IMR-90 (cell line): ENCODE results near the gene SLC36A2. TPM values are rescaled to one million over a fixed set of nuclear protein-coding genes. Genes with fewer than 3 reads are reported as not detected.

Experiments used
- ATAC-seq: fragments of 200-7000 bp; cut with Tn5 transposase; 2 replicates; pipeline ENCODE4 v1.9.1; 2020; ENCODE audit warnings: low read depth, mild to moderate bottlenecking, moderate library complexity
- BruUV-seq: library from RNA; stranded (reverse); fragments of 400-500 nt; replicated peaks from 2 replicates; lab custom pipeline; 2021; lab: Mats Ljungman, UMichigan
- CTCF ChIA-PET: fragments of 300-600 bp; formaldehyde crosslinking; extraction: SDS; loops from one replicate; lab custom pipeline; 2021; ENCODE audit warnings: antibody characterized with exemption; lab: Yijun Ruan, JAX
- POLR2A ChIA-PET: fragments of 300-600 bp; sonication (Branson Sonifier 250); formaldehyde crosslinking; loops from one replicate; lab custom pipeline; 2022; ENCODE audit warnings: antibody characterized with exemption; ENCODE audit not compliant: unreplicated experiment; lab: Charles Lee
- DNase-seq: peaks from one replicate; pipeline ENCODE4 v3.0.0; 2013
- H2AFZ ChIP-seq: replicated peaks from 2 replicates; pipeline ENCODE3; 2013; ENCODE audit warnings: low read length, mild to moderate bottlenecking; ENCODE audit not compliant: poor library complexity
- H2AK5ac ChIP-seq: 2 replicates; pipeline ENCODE4 v1.6.1; 2013; ENCODE audit warnings: low read depth, low read length, inconsistent platforms
- H2AK9ac ChIP-seq: replicated peaks from 2 replicates; pipeline ENCODE3; 2013; ENCODE audit warnings: mild to moderate bottlenecking, low read depth, low read length, moderate library complexity; ENCODE audit not compliant: poor library complexity
- H2BK120ac ChIP-seq: 2 replicates; pipeline ENCODE4 v1.6.1; 2013; ENCODE audit warnings: low read depth, low read length, inconsistent platforms
- H2BK15ac ChIP-seq: 3 replicates; pipeline ENCODE4 v1.6.1; 2013; ENCODE audit warnings: low read depth, low read length, inconsistent platforms
- H2BK20ac ChIP-seq: 2 replicates; pipeline ENCODE4 v1.6.1; 2013; ENCODE audit warnings: low read depth, mild to moderate bottlenecking, inconsistent platforms, low read length, moderate library complexity
- H2BK5ac ChIP-seq: 2 replicates; pipeline ENCODE4 v1.6.1; 2013; ENCODE audit warnings: mild to moderate bottlenecking, low read depth, low read length, inconsistent platforms; ENCODE audit not compliant: poor library complexity, severe bottlenecking
- H3K14ac ChIP-seq: replicated peaks from 2 replicates; pipeline ENCODE4 v1.6.1; 2013; ENCODE audit warnings: low read depth, low read length, inconsistent platforms
- H3K18ac ChIP-seq: 2 replicates; pipeline ENCODE4 v1.6.1; 2013; ENCODE audit warnings: low read depth, low read length, control low read depth
- H3K23ac ChIP-seq: 2 replicates; pipeline ENCODE4 v1.6.1; 2013; ENCODE audit warnings: low read depth, low read length, inconsistent platforms
- H3K27ac ChIP-seq: 2 replicates; pipeline ENCODE4 v1.5.1; 2013; ENCODE audit warnings: mild to moderate bottlenecking, control low read depth, low read length; ENCODE audit not compliant: insufficient read depth
- H3K27me3 ChIP-seq: 2 replicates; pipeline ENCODE4 v1.6.1; 2013; ENCODE audit warnings: low read length; ENCODE audit not compliant: control insufficient read depth, insufficient read depth
- H3K36me3 ChIP-seq: 2 replicates; pipeline ENCODE4 v1.6.1; 2013; ENCODE audit warnings: low read length, mixed read lengths; ENCODE audit not compliant: control insufficient read depth, insufficient read depth
- H3K4ac ChIP-seq: 2 replicates; pipeline ENCODE4 v1.6.1; 2013; ENCODE audit warnings: low read depth, low read length, inconsistent platforms
- H3K4me1 ChIP-seq: 2 replicates; pipeline ENCODE4 v1.6.1; 2013; ENCODE audit warnings: low read length, mixed read lengths; ENCODE audit not compliant: control insufficient read depth, insufficient read depth
- H3K4me2 ChIP-seq: 2 replicates; pipeline ENCODE4 v1.6.1; 2013; ENCODE audit warnings: low read depth, mild to moderate bottlenecking, control low read depth, low read length, moderate library complexity
- H3K4me3 ChIP-seq: 2 replicates; pipeline ENCODE4 v1.5.1; 2013; ENCODE audit warnings: low read depth, mild to moderate bottlenecking, control low read depth, low read length, moderate library complexity; ENCODE audit not compliant: insufficient read depth
- H3K56ac ChIP-seq: 2 replicates; pipeline ENCODE4 v1.6.1; 2013; ENCODE audit warnings: low read length, inconsistent platforms; ENCODE audit not compliant: insufficient read depth; ENCODE audit errors: extremely low read depth
- H3K79me1 ChIP-seq, 2 experiments: 2 replicates each; pipeline ENCODE4 v1.6.1; 2013; ENCODE audit warnings: low read length in 2 of 2, inconsistent platforms in 1 of 2, low read depth in 1 of 2
- H3K9ac ChIP-seq: 2 replicates; pipeline ENCODE4 v1.6.1; 2013; ENCODE audit warnings: low read depth, low read length, control low read depth
- H3K9me1 ChIP-seq: 2 replicates; pipeline ENCODE4 v1.6.1; 2013; ENCODE audit warnings: low read length, inconsistent platforms; ENCODE audit not compliant: insufficient read depth
- H3K9me3 ChIP-seq: 2 replicates; pipeline ENCODE4 v1.6.1; 2013; ENCODE audit warnings: low read length; ENCODE audit not compliant: control insufficient read depth, insufficient read depth
- H4K20me1 ChIP-seq: 2 replicates; pipeline ENCODE4 v1.6.1; 2013; ENCODE audit warnings: low read length, inconsistent platforms; ENCODE audit not compliant: insufficient read depth
- H4K5ac ChIP-seq: 2 replicates; pipeline ENCODE4 v1.6.1; 2013; ENCODE audit warnings: mild to moderate bottlenecking, low read depth, low read length, control low read depth
- H4K8ac ChIP-seq, 2 experiments: 2 replicates each; pipeline ENCODE4 v1.6.1; 2013; ENCODE audit warnings: low read depth in 2 of 2, low read length in 2 of 2, control low read depth in 1 of 2, inconsistent platforms in 1 of 2
- H4K91ac ChIP-seq: 2 replicates; pipeline ENCODE4 v1.6.1; 2013; ENCODE audit warnings: low read depth, low read length, inconsistent platforms; ENCODE audit not compliant: insufficient read depth
- BHLHE40 ChIP-seq: fragments of 150-350 bp; IDR thresholded peaks from 2 replicates; pipeline ENCODE4 v1.6.1; 2016; ENCODE audit warnings: mild to moderate bottlenecking, low read depth, low read length
- CEBPB ChIP-seq: IDR thresholded peaks from 2 replicates; pipeline ENCODE4 v1.6.1; 2012; ENCODE audit warnings: low read depth, low read length, improper control_type of control experiment
- CHD1 ChIP-seq: IDR thresholded peaks from 2 replicates; pipeline ENCODE4 v1.6.1; 2012; ENCODE audit warnings: low read depth, low read length, improper control_type of control experiment
- CTCF ChIP-seq: conservative IDR thresholded peaks from 2 replicates; pipeline ENCODE4 v1.5.1; 2012; ENCODE audit warnings: mild to moderate bottlenecking, low read depth, low read length, improper control_type of control experiment
- ELK1 ChIP-seq: fragments of 150-350 bp; IDR thresholded peaks from 2 replicates; pipeline ENCODE4 v1.6.1; 2016; ENCODE audit warnings: low read depth, mild to moderate bottlenecking, low read length, moderate library complexity, borderline replicate concordance
- FOS ChIP-seq: fragments of 150-350 bp; IDR thresholded peaks from 2 replicates; pipeline ENCODE4 v1.6.1; 2016; ENCODE audit warnings: low read depth, low read length
- MAFK ChIP-seq: IDR thresholded peaks from 2 replicates; pipeline ENCODE4 v1.6.1; 2012; ENCODE audit warnings: low read depth, low read length, improper control_type of control experiment
- MAZ ChIP-seq: IDR thresholded peaks from 2 replicates; pipeline ENCODE4 v1.6.1; 2012; ENCODE audit warnings: low read depth, mild to moderate bottlenecking, low read length, improper control_type of control experiment, moderate library complexity, borderline replicate concordance
- MXI1 ChIP-seq: IDR thresholded peaks from 2 replicates; pipeline ENCODE4 v1.6.1; 2012; ENCODE audit warnings: low read depth, mild to moderate bottlenecking, low read length, moderate library complexity, borderline replicate concordance
- NFE2L2 ChIP-seq: fragments of 150-350 bp; IDR thresholded peaks from 2 replicates; pipeline ENCODE4 v1.6.1; 2016; ENCODE audit warnings: low read depth, mild to moderate bottlenecking, low read length
- POLR2A ChIP-seq: IDR thresholded peaks from 2 replicates; pipeline ENCODE4 v1.6.1; 2012; ENCODE audit warnings: mild to moderate bottlenecking, low read depth, low read length
- RAD21 ChIP-seq: IDR thresholded peaks from 2 replicates; pipeline ENCODE4 v1.6.1; 2012; ENCODE audit warnings: low read length, improper control_type of control experiment
- RCOR1 ChIP-seq: IDR thresholded peaks from 2 replicates; pipeline ENCODE4 v1.6.1; 2012; ENCODE audit warnings: mild to moderate bottlenecking, low read length, improper control_type of control experiment; ENCODE audit not compliant: insufficient replicate concordance
- RFX5 ChIP-seq: IDR thresholded peaks from 2 replicates; pipeline ENCODE4 v1.8.0; 2012; ENCODE audit warnings: low read depth, mild to moderate bottlenecking, low read length, moderate library complexity
- SMC3 ChIP-seq: fragments of 150-350 bp; IDR thresholded peaks from 2 replicates; pipeline ENCODE4 v1.6.1; 2016; ENCODE audit warnings: low read depth, mild to moderate bottlenecking, antibody characterized with exemption, low read length, moderate library complexity
- USF2 ChIP-seq: fragments of 150-350 bp; IDR thresholded peaks from 2 replicates; pipeline ENCODE4 v1.6.1; 2017; ENCODE audit warnings: mild to moderate bottlenecking, antibody characterized with exemption, low read length, low read depth
- WGBS, 2 experiments: methylation state at CpG; one replicate each; pipeline versions ENCODE4 v1.1.5 to v1.1.7; 2013; ENCODE audit warnings: missing lambda C conversion rate in 2 of 2; ENCODE audit not compliant: insufficient read length in 1 of 2; ENCODE audit errors: extremely low coverage in 2 of 2; 5-methylcytosine and 5-hydroxymethylcytosine counted together
- dilution Hi-C: fragments of 300-500 bp; cut with HindIII; formaldehyde crosslinking; loops from one replicate; pipeline ENCODE4 v1.14.3; 2018; ENCODE audit warnings: low sequenced_read_pairs; ENCODE audit not compliant: unreplicated experiment
- in situ Hi-C: fragments of 300-500 bp; cut with MboI; formaldehyde crosslinking; loops from 3 replicates; pipeline ENCODE4 v1.14.3; 2019; ENCODE audit warnings: low sequenced_read_pairs, inconsistent platforms, mixed read lengths
- intact Hi-C: fragments of 100-400 bp; cut with micrococcal nuclease; formaldehyde crosslinking; loops from 2 replicates; pipeline ENCODE4 v1.10.0; 2022
- polyA plus RNA-seq, 3 experiments: library from polyadenylated mRNA; depleted of rRNA; stranded (reverse); fragments of >200 nt; gene quantifications; 2 replicates each; pipeline ENCODE4 v1.2.3, GENCODE V29; 2012; ENCODE audit warnings: low replicate concordance in 1 of 3
- total RNA-seq: library from RNA; depleted of rRNA; stranded (reverse); fragments of >200 nt; gene quantifications from 2 replicates; pipeline ENCODE4 v1.2.3, GENCODE V29; 2012

SLC36A2 gene
- total and polyA plus RNA-seq, 2 of the 4 experiments (the other 2 are of a cell fraction), result not detected

GRCh38 chr5:151357097-151357496 is 9.7 kb upstream of the SLC36A2 start:
- H3K4me3 ChIP-seq, result no peak overlapping the region
- H3K79me1 ChIP-seq, result no peaks in the 10 kb centered on the region
- H3K9ac ChIP-seq, result no peak overlapping the region
- in situ Hi-C loops, result no loop called here
- H2BK15ac ChIP-seq, result no peak overlapping the region
- H3K14ac ChIP-seq, result no peak overlapping the region
- H3K4me1 ChIP-seq, result no peaks in the 10 kb centered on the region
- TF ChIP-seq USF2 (no peak), CTCF (no peak), NFE2L2 (no peak), MAFK (no peak), CHD1 (no peak), MAZ (no peak), RFX5 (no peak), RAD21 (no peak), FOS (no peak), MXI1 (no peak), ELK1 (no peak), CEBPB (no peak), BHLHE40 (no peak), SMC3 (no peak), POLR2A (no peak), RCOR1 (no peak)
- no peaks in the 10 kb centered on the region for H3K9me1 ChIP-seq
- H2BK20ac ChIP-seq, result no peak overlapping the region
- no peak overlapping the region for H3K4ac ChIP-seq
- H3K27ac ChIP-seq, result no peak overlapping the region
- H2BK120ac ChIP-seq, result no peak overlapping the region
- DNase-seq (no peak), ATAC-seq (no peak)
- intact Hi-C loops, result no loop called here
- H2AK9ac ChIP-seq, result no peak overlapping the region
- no TSS peak for BruUV-seq
- no peak overlapping the region for H3K18ac ChIP-seq
- no peak overlapping the region for H2BK5ac ChIP-seq
- no peak overlapping the region for H4K5ac ChIP-seq
- no peaks in the 10 kb centered on the region for H3K27me3 ChIP-seq
- H4K91ac ChIP-seq, result no peak overlapping the region
- H3K56ac ChIP-seq, result no peak overlapping the region
- no peak overlapping the region for H3K4me2 ChIP-seq
- dilution Hi-C loops, result no loop called here
- H4K8ac ChIP-seq, result no peak overlapping the region
- H4K20me1 ChIP-seq, result no peaks in the 10 kb centered on the region
- POLR2A ChIA-PET, result no interaction called here
- no peaks in the 10 kb centered on the region for H3K36me3 ChIP-seq
- H2AFZ ChIP-seq, result no peak overlapping the region
- CTCF ChIA-PET, result no interaction called here
- no peak overlapping the region for H3K23ac ChIP-seq
- no peaks in the 10 kb centered on the region for H3K9me3 ChIP-seq
- H2AK5ac ChIP-seq, result no peak overlapping the region
- no CpG with 5 or more reads among the region's 3 CpGs for WGBS, 2 experiments
